ENCODE measurements around the gene GNG13.
"Not testable (repeated sequence)": the region's sequence is repeated elsewhere in the genome, so short reads cannot be mapped to it uniquely, and the experiment has no call there.

GNG13 gene

DNA sequence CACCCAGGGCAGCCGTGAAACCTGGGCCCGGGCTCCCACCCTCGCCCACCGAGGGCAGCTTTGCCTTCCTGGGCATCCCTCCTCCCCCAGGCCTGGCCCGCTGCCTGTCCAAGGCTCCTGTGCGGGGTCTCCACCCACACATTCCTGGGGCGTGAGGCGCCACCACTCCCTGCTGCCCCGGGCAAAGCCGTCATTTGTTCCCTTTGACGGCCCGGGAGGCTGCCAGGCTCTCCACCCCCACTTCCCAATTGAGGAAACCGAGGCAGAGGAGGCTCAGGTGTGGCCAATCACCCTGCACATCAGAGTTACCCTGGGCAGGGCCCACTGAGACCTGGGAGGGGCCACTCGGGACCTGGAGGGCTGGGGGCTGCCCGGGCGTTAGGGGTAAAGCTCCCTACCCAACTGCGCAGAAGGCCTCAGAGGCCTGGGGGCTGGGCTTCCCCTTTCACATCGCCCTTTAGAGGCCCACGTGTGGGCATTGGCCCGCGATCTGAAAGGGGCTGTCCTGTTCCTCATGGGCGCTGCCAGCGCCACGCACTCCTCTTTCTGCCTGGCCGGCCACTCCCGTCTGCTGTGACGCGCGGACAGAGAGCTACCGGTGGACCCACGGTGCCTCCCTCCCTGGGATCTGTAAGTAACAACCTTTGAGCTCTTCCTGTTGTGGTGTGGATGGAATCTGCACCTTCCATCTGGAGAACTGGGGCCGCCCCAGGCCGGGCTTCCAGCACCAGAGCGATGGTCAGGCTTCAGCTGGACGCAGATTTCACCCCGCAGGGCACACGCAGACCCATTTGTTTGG lies 39.8 kb downstream of the GNG13 start, which contains the start of gene MSLN:
Gene MSLN, plus strand, starts transcription at position 190 of the 799 bp plus-strand sequence. CDS start 1,947 bp downstream, outside the sequence.
- DNase-seq: peak; percentile 79

DNA sequence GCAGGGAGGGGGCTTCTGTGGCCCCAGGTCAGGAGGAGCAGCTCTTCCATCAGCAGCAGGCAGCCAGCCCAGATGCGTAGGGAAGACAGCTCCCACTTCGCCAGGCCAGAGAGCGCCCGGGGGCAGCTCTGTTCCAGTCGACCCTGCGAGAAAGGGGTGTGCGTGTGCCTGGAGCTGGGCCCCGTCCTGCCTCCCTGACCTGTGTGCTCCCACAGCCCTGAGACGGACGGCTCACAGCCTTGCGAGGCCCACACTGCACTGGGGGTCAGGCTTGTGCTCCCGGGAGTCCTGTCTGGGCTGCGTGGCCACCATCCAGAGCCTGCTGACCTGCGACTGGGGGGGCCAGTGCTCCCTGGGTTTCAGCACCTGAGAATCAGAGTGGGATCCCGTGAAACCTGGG lies 40.5 kb downstream of the GNG13 start:
- no peak for DNase-seq

DNA sequence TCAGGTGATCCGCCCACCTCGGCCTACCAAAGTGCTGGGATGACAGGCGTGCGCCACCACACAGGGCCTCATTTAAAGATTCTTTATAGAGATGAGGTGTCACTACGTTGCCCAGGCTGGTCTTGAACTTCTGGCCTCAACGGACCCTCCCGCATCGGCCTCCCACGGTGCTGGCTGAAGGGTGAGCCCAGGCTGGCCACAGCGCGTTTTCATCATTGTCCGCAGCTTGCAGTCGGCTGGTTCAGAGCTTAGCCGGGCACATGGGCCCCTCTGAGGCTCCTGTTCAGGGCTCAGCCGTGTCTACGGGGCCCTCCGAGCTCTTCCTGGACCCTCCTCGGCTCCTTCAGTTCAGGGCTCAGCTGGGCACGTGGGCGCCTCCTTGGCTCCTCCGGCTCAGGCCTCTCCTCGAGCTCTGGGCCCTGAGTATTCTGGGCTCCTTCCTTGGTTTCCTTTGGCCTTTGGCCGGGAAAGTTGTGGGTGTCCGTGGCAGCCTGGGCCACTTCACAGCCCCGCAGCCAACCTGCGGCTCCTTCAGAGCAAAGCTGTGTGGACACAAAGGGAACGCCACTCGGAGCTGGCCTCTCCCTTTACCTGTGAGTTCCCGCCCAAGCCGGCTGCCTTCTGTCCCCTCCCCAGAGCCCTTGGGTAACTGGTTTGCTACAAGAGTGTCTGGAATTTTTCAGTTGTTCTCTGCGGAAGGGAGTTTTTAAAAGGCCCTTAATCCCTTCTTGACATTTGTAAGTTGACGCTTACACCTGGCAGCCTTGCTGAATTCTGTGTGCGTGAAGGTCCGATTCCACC lies 41.2 kb downstream of the GNG13 start:
- no peak for DNase-seq

DNA sequence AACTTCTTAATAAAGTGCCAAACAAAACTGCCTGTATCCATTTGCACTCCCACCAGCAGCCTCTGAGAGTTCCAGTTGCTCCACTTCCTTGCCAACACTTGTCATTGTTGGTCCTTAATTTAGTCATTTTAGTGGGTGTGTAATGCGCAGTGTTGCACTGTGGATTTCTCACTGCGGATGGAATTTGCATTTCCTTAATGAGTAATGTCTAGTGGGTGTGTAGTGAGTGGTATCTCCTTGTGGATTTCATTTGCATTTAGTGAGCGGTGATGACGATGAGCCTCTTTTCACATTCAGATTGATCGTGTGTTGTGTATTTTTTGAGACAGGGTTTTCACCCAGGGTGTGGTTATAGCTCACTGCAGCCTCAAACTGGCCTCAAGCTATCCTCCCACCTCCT lies 44.1 kb downstream of the GNG13 start:
- DNase-seq: no peak

DNA sequence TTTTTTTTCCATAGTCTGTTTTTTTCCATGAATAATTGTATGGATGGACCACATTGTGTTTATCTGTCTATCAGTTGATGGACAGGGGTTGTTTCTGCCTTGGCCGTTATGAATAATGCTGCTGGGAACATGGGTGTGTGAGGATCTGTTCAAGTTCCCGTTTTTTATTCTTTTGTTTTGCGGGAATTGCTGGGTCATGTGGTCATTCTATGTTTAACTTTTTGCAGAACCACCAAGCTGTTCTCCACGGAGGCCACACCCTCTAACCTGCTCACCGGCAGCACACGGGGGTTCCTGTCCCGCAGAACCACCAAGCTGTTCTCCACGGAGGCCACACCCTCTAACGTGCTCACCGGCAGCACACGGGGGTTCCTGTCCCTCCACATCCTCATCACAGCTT lies 45.9 kb downstream of the GNG13 start:
- no peak for DNase-seq

DNA sequence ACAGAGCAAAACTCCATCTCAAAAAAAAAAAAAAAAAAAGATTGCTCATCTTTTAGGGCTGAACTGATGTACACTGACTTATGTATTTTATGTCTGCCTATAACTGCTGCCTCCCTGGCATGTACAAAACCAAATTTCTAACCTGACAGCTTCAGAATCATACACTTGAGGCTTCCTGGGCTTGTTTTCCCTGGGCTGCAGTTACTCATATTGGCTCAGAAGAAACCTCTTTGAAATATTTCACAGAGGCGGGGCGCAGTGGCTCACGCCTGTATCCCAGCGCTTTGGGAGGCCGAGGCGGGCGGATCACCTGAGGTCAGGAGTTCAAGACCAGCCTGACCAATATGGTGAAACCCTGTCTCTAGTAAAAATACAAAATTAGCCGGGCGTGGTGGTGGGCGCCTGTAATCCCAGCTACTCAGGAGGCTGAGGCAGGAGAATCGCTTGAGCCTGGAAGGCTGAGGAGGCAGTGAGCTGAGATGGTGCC lies 46.4 kb downstream of the GNG13 start:
- DNase-seq: not testable (repeated sequence)

DNA sequence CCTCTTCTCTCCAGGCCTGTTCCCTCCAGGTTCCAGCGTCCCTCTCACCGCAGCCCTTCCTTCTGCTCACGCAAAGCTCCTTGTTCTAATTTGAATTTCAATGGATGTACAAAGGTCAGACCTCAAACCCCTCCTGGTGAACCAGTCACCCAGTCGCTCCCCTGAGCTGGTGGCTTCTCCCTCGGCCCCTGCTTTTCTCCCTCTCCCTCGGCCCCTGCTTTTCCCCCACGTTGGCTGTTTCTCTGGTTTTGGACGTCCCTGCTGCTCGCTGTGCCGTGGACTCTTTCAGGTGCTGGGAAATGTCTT lies 48.6 kb downstream of the GNG13 start:
- no peak for DNase-seq

DNA sequence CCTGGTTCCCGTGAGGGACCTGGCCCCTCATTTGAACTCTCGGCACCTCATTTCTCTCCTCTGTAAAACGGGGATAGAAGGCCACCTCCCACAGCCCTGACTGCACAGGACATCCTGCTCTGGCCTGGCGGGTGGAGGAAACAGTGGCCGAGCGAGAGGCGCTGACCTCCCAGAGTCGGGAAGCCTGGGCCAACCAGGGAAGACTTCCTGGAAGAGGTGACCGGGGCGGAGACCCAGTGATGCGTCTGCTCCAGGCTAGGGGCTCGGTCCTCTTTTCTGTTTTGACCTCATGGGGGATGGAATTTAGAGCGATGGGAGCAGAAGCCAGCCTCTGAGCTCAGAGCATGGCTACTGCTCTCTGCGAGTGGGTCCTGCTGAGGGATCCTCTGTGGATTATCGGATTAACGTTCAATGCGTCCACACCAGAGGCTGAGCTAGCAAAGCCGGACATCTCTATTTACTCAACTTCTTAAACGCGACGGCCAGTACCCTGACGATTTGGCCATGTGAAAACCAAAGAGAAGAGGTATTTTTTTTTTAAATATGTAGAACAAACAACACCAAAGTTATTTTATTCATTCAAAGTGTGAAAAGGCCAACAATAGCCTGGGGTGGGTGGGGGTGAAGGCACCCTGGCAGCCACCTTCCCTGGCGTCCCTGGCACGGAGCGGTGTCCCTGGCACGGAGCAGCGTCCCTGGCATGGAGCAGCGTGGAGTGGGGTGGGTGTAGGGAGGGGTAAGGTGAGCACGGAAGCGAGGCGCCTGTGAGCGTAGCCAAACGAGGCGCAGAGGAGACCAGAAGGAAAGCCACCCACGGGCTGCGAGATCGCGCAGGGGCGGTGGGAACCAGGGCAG lies 49.2 kb downstream of the GNG13 start:
- DNase-seq: no peak

DNA sequence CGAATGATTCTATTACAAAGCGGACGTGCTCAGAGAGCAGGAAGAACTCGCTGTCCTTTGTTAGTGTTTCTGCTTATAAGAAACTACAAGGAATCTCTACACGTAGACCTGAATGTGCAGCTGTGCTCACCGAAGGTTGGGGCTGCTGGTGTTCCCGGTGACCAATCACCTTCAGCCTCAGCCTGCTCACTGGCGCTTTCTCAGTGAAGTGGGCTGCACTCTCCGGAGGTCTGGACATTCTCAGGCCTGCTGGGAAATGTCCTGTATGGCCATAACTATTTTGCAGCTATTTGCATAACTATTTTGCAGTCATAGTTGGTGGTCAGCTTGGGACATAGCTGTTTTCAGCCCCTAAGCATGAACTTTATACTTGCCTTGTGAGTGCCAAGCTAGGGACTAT lies 50.0 kb downstream of the GNG13 start:
- no peak for DNase-seq

DNA sequence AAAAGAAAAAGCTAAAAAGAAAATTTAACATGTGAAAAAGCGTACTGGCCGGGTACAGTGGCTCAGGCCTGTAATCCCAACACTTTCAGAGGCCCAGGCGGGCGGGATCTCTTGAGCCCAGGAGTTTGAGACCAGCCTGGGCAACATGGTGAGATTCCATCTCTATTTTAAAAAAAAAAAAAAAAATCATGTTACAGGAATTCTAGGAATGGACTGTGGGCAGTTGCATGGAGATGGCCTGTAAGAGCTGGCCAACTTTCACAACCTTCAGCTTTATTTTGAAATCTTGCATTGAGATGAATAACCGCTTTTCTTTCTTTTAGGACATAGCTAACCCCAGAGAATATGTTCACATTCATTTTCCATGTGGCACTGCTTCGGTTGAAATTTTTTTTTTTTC lies 51.5 kb downstream of the GNG13 start:
- DNase-seq: peak; percentile 77
